ENCODE results near the gene RDH11.
"Not testable (repeated sequence)": the region's sequence is repeated elsewhere in the genome, so short reads cannot be mapped to it uniquely, and the experiment has no call there.

The RDH11 gene

DNA sequence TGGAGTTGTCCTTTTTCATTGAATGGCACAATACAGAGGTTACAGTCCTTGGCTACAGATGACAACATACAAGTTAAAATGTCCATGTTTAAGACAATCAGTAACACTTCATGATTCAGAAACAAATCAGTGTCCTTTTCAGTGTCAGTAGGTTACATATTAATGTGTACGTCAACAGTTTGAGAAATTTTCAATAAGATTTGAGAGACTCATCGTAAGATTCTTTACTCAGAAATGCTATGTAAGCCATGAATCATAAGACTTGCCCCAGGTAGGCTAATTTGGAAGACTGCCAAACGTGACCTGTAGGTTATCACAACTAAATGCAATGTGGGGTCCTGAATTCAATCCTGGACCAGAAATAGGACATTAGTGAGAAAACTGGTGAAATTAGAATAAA is 9.6 kb upstream of the RDH11 start:
- H3K4me1 ChIP-seq (ENCODE audit: control insufficient read depth, insufficient read depth, low read length, unreplicated experiment) = peaks cover 8% of the 10 kb centered on the region
- H3K36me3 ChIP-seq (ENCODE audit: insufficient read depth, low read length) = 0 out of 2 replicates have a peak, but pooled peaks cover 5% of the 10 kb centered on the region
- H3K79me2 ChIP-seq (ENCODE audit: control insufficient read depth, insufficient read depth, low read length, unreplicated experiment) = no peaks in the 10 kb centered on the region
- H3K27me3 ChIP-seq (ENCODE audit: insufficient read depth, low read length) = no peaks in the 10 kb centered on the region
- no peak overlapping the region for H2AFZ ChIP-seq (ENCODE audit: low read length, unreplicated experiment)
- H3K4me3 ChIP-seq (ENCODE audit: low read depth, low read length) = no peak overlapping the region
- no peak overlapping the region for H3K27ac ChIP-seq (ENCODE audit: low read depth, low read length)

DNA sequence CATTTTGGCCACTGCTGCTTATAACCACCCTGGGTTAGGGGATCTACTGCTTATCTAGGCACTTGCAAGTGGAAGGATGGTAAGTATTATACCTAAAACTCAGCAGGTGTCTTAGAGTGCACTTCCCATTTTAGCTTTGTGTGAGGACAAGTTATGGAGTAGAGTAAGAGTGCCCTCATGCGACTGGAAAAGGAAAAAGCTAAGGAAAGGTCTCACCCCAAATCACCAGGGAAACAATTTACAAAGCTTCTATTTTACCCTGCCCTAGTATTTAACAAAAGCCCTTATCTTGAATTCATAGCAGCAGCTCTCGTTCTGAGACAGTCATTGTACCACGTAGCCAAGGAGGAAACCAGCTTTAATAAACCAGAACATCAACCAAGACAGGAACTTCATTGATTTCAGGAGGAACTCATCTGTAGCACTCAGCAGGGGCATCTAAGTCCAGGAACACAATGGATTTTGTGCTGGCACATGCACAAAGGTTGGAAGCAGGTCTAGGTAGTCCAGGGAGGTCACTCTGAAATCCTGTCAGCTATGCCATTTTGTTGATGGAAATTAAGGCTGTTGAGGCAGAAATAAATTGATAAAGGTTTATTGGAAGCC is 9.0 kb upstream of the RDH11 start:
- Histone ChIP-seq H3K4me3 (ENCODE audit: low read depth, low read length) (no peak overlapping the region), H3K36me3 (ENCODE audit: insufficient read depth, low read length) (0 out of 2 replicates have a peak, but pooled peaks cover 5% of the 10 kb centered on the region), H3K27me3 (ENCODE audit: insufficient read depth, low read length) (no peaks in the 10 kb centered on the region), H3K79me2 (ENCODE audit: control insufficient read depth, insufficient read depth, low read length, unreplicated experiment) (no peaks in the 10 kb centered on the region), H3K4me1 (ENCODE audit: control insufficient read depth, insufficient read depth, low read length, unreplicated experiment) (peaks cover 8% of the 10 kb centered on the region), H2AFZ (ENCODE audit: low read length, unreplicated experiment) (no peak overlapping the region), H3K27ac (ENCODE audit: low read depth, low read length) (no peak overlapping the region)

DNA sequence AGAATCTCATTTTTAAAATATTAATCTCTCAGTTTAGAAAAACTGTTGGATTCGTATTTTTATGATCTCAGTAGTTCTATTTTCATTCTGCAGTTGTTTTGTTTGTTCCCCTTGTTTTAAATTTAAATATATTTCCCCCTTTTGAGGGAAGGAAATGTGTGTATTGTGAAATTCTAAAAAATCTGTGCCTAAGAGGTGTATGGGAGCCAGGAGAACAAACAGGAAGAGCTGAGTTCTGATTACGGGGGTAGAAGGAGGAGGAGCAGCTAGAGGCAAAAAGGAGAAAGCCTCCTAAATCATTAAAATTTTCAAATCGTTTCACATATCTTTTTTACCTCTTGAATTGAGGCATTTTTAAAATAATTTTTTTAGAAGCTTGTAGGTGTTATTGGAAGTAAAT is 8.4 kb upstream of the RDH11 start:
- Histone ChIP-seq H3K79me2 (ENCODE audit: control insufficient read depth, insufficient read depth, low read length, unreplicated experiment) (no peaks in the 10 kb centered on the region), H2AFZ (ENCODE audit: low read length, unreplicated experiment) (no peak overlapping the region), H3K27me3 (ENCODE audit: insufficient read depth, low read length) (no peaks in the 10 kb centered on the region), H3K4me3 (ENCODE audit: low read depth, low read length) (no peak overlapping the region), H3K4me1 (ENCODE audit: control insufficient read depth, insufficient read depth, low read length, unreplicated experiment) (peaks cover 8% of the 10 kb centered on the region), H3K27ac (ENCODE audit: low read depth, low read length) (no peak overlapping the region), H3K36me3 (ENCODE audit: insufficient read depth, low read length) (0 out of 2 replicates have a peak, but pooled peaks cover 5% of the 10 kb centered on the region)

DNA sequence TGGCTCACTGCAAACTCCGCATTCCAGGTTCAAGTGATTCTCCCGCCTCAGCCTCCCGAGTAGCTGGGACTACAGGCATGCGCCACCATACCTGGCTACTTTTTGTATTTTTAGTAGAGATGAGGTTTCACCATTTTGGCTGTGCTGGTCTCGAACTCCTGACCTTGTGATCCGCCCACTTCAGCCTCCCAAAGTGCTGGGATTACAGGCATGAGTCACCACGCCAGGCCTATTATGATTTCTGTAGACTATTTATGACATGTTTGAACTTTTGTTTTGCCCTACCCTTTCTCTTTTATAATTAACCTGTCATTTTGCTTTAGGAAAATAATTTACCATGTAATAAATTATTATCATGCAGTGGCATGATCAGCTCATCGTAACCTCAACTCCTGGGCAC is 5.9 kb upstream of the RDH11 start, which contains the start of gene RDH12:
TSS of gene RDH12 (plus strand) at position 395 of the 400 bp plus-strand sequence. CDS start 20,757 bp downstream, outside the sequence.
- not testable (repeated sequence) for H3K36me3 ChIP-seq (ENCODE audit: insufficient read depth, low read length); H3K4me1 ChIP-seq (ENCODE audit: control insufficient read depth, insufficient read depth, low read length, unreplicated experiment); H3K79me2 ChIP-seq (ENCODE audit: control insufficient read depth, insufficient read depth, low read length, unreplicated experiment); H3K27me3 ChIP-seq (ENCODE audit: insufficient read depth, low read length); H3K4me3 ChIP-seq (ENCODE audit: low read depth, low read length)
- H2AFZ ChIP-seq (ENCODE audit: low read length, unreplicated experiment) = peak within 1 kb of the TSS; percentile 43
- H3K27ac ChIP-seq (ENCODE audit: low read depth, low read length) = peak within 1 kb of the TSS; percentile 44; the same call in 1 of the 2 replicates

DNA sequence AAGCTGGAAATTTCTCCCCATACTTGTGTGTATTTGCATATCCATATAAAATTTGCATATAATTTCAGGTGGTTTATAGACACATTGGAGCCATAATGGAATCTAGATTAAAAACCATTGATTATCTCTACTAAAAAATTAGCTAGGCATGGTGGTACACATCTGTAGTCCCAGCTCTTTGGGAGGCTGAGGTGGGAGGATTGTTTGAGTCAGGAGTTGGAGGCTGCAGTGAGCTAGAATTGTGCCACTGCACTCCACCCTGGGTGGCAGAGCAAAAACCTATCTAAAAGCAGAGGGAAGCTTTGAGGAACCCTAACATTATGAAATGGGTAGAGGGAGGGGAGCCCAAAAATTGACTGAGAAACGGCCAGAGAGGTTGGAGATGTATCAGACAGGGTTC is 2.6 kb upstream of the RDH11 start:
- Histone ChIP-seq H3K4me1 (ENCODE audit: control insufficient read depth, insufficient read depth, low read length, unreplicated experiment) (peaks cover 18% of the 10 kb centered on the region), H3K27ac (ENCODE audit: low read depth, low read length) (no peak overlapping the region), H2AFZ (ENCODE audit: low read length, unreplicated experiment) (no peak overlapping the region), H3K79me2 (ENCODE audit: control insufficient read depth, insufficient read depth, low read length, unreplicated experiment) (peaks cover 22% of the 10 kb centered on the region), H3K4me3 (ENCODE audit: low read depth, low read length) (no peak overlapping the region), H3K36me3 (ENCODE audit: insufficient read depth, low read length) (0 out of 2 replicates have a peak, but pooled peaks cover under 1% of the 10 kb centered on the region), H3K27me3 (ENCODE audit: insufficient read depth, low read length) (no peaks in the 10 kb centered on the region)

DNA sequence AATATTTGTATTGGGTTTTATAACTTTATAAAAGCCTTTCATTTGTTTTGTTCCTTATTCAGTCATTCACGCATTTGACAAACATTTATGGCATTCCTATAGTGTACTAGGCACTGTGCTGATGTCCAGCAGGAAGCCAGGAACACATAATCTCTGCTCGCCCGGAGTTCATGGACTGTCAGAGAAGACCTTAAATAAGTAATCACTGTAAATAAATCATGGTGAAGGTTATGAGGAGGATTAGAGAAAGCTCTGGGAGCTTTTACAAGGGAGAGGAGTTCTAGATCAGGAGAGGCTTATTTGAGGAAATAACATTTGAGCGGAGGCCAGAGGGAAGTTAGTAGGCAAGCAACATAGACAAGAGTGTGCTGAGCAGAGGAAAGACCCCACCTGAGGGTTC is 1.4 kb upstream of the RDH11 start:
- H3K4me3 ChIP-seq (ENCODE audit: low read depth, low read length) = no peak overlapping the region
- H3K27me3 ChIP-seq (ENCODE audit: insufficient read depth, low read length) = no peaks in the 10 kb centered on the region
- H3K36me3 ChIP-seq (ENCODE audit: insufficient read depth, low read length) = peaks cover 9% of the 10 kb centered on the region; the same call in 1 of the 2 replicates
- peaks cover 32% of the 10 kb centered on the region for H3K79me2 ChIP-seq (ENCODE audit: control insufficient read depth, insufficient read depth, low read length, unreplicated experiment)
- no peak overlapping the region for H2AFZ ChIP-seq (ENCODE audit: low read length, unreplicated experiment)
- H3K4me1 ChIP-seq (ENCODE audit: control insufficient read depth, insufficient read depth, low read length, unreplicated experiment) = peaks cover 23% of the 10 kb centered on the region
- H3K27ac ChIP-seq (ENCODE audit: low read depth, low read length) = no peak overlapping the region

DNA sequence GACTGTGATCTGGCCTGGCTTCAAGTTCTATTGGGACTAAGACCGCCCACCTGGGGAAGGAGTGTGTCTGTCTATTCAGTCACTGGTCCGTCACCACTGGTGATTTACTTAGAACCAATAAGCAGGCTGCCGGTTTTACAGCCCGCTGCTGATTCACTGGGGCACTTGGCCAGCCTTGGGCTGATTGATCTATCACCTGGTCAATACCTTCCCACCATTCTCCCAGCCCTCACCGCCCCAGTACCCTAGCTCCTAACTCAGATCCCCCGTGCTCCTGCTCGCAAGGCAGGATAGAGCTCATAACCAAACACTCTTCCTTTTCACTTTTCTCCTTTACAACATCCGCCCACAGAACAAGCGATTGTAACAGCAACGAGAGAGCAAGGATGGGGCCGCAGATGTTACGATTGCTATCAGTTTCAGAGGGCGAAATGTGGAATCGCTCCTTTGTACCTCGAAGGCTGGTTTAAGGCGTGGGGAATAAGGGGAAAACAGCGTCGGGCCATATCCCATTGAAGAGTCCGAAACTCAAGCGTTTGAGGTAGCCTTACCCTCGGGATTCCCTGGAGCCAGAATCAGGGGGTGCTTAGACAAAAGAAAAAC is 672 bp downstream of the RDH11 start:
- peaks cover 47% of the 10 kb centered on the region for H3K79me2 ChIP-seq (ENCODE audit: control insufficient read depth, insufficient read depth, low read length, unreplicated experiment)

DNA sequence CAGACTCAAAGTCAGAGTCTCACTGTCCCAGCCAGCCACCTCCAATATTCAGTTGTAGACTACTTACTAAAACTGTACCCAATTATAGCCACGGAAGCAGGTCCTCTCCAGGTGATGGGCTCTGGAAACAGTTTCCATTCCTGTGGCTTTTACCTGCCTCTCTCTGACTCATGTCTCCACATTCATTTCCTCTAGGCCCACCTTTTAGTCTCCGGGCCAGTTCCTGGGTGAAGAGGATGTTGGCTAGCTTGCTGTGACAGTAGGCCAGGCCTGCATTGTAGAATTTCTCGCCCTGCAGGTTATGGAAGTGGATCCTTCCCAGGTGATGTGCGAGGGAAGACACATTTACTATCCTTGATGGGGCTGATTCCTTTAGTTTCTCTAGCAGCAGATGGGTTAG is 5.6 kb downstream of the RDH11 start:
- H3K4me3 ChIP-seq (ENCODE audit: low read depth, low read length) = no peak overlapping the region
- no peaks in the 10 kb centered on the region for H3K27me3 ChIP-seq (ENCODE audit: insufficient read depth, low read length)
- H3K27ac ChIP-seq (ENCODE audit: low read depth, low read length) = no peak overlapping the region
- H3K79me2 ChIP-seq (ENCODE audit: control insufficient read depth, insufficient read depth, low read length, unreplicated experiment) = peaks cover 41% of the 10 kb centered on the region
- H2AFZ ChIP-seq (ENCODE audit: low read length, unreplicated experiment) = no peak overlapping the region
- H3K4me1 ChIP-seq (ENCODE audit: control insufficient read depth, insufficient read depth, low read length, unreplicated experiment) = peaks cover 14% of the 10 kb centered on the region
- peaks cover 55% of the 10 kb centered on the region for H3K36me3 ChIP-seq (ENCODE audit: insufficient read depth, low read length)

More for the DNA sequence above, 672 bp downstream of the RDH11 start:
- H2AFZ ChIP-seq (ENCODE audit: low read length, unreplicated experiment) = peak overlapping the region; percentile 53
- H3K36me3 ChIP-seq (ENCODE audit: insufficient read depth, low read length) = peaks cover 28% of the 10 kb centered on the region; the same call in 1 of the 2 replicates
- H3K27me3 ChIP-seq (ENCODE audit: insufficient read depth, low read length) = no peaks in the 10 kb centered on the region
- H3K4me3 ChIP-seq (ENCODE audit: low read depth, low read length) = peak overlapping the region; percentile 96
- peak overlapping the region; percentile 85 for H3K27ac ChIP-seq (ENCODE audit: low read depth, low read length)
- peaks cover 14% of the 10 kb centered on the region for H3K4me1 ChIP-seq (ENCODE audit: control insufficient read depth, insufficient read depth, low read length, unreplicated experiment)

DNA sequence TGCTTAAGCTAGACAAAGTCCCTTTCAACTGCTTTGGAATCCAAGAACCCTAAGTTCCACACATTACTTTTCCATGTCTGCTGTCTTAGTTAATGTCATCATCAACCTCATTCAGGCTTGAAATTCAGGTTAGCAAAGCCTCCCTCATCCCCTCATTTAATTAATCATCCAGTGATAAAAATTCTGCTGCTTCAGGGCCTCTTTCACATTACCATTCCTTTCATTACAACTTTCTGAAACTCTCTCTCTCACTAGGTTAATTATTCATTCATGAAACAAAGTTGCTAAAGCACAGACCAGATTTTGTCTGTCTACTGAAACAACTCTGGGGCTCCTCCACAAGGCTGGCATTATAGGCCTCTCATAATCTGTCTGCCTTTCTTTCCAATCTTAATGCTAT is 11.7 kb downstream of the RDH11 start:
- H3K4me1 ChIP-seq (ENCODE audit: control insufficient read depth, insufficient read depth, low read length, unreplicated experiment) = peaks cover 17% of the 10 kb centered on the region
- no peak overlapping the region for H3K27ac ChIP-seq (ENCODE audit: low read depth, low read length)
- no peaks in the 10 kb centered on the region for H3K27me3 ChIP-seq (ENCODE audit: insufficient read depth, low read length)
- H2AFZ ChIP-seq (ENCODE audit: low read length, unreplicated experiment) = no peak overlapping the region
- no peak overlapping the region for H3K4me3 ChIP-seq (ENCODE audit: low read depth, low read length)
- peaks cover 14% of the 10 kb centered on the region for H3K79me2 ChIP-seq (ENCODE audit: control insufficient read depth, insufficient read depth, low read length, unreplicated experiment)
- peaks cover 34% of the 10 kb centered on the region for H3K36me3 ChIP-seq (ENCODE audit: insufficient read depth, low read length)

DNA sequence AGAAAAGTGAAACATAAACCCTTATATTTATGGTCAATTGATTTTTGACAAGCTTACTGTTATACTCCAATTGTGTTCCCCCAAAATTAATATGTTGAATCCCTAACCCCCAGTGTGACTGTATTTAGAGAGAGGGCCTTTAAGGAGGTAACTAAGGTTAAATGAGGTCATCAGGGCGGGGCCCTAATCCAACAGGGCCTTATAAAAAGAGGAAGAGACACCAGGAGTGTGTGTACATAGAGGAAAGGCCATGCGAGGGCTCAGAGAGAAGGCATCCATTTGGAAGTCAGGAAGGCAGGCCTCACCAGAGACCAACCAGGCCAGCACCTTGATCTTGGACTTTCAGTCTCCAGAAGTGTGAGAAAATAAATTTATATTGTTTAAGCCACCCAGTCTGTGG is 14.6 kb downstream of the RDH11 start:
- Histone ChIP-seq H3K27me3 (ENCODE audit: insufficient read depth, low read length) (no peaks in the 10 kb centered on the region), H3K79me2 (ENCODE audit: control insufficient read depth, insufficient read depth, low read length, unreplicated experiment) (peaks cover 14% of the 10 kb centered on the region), H2AFZ (ENCODE audit: low read length, unreplicated experiment) (no peak overlapping the region), H3K4me1 (ENCODE audit: control insufficient read depth, insufficient read depth, low read length, unreplicated experiment) (peaks cover 17% of the 10 kb centered on the region), H3K27ac (ENCODE audit: low read depth, low read length) (peak overlapping the region; percentile 81), H3K4me3 (ENCODE audit: low read depth, low read length) (no peak overlapping the region), H3K36me3 (ENCODE audit: insufficient read depth, low read length) (peaks cover 25% of the 10 kb centered on the region)

DNA sequence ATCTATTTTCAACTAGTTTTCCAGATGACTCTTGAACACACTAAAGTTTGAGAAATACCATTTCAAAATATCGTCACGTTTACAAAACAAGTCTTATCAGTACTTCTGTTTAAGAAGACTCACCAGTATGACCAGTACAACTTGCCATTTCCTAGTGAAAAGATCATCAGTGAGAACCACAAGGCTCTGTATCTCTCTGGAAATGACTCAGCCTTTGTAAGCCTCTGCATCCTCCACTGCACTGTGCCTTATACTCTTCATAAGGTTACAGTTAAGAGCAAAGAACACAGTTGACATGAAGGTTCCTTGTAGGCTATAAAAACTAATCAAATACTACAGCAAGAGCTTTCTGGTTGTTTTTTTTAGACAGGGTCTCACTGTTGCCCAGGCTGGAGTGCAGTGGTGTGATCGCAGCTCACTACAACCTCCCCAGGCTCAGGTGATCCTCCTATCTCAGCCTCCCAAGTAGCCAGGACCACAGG is 15.4 kb downstream of the RDH11 start:
- H3K36me3 ChIP-seq (ENCODE audit: insufficient read depth, low read length) = peaks cover 24% of the 10 kb centered on the region
- peaks cover 17% of the 10 kb centered on the region for H3K79me2 ChIP-seq (ENCODE audit: control insufficient read depth, insufficient read depth, low read length, unreplicated experiment)
- H3K4me1 ChIP-seq (ENCODE audit: control insufficient read depth, insufficient read depth, low read length, unreplicated experiment) = peaks cover 22% of the 10 kb centered on the region
- no peaks in the 10 kb centered on the region for H3K27me3 ChIP-seq (ENCODE audit: insufficient read depth, low read length)
- H3K4me3 ChIP-seq (ENCODE audit: low read depth, low read length) = 0 out of 2 replicates have a peak overlapping the region, but pooled peaks have one; percentile 11
- no peak overlapping the region for H2AFZ ChIP-seq (ENCODE audit: low read length, unreplicated experiment)
- peak overlapping the region; percentile 81 for H3K27ac ChIP-seq (ENCODE audit: low read depth, low read length)
